MM.1S (cell line): Measurements from ENCODE around the gene TOP3A.

Experiments used
- DNase-seq: peaks from one replicate; pipeline ENCODE4 v3.0.0-alpha.2; 2015
- H2AFZ ChIP-seq: fragments of 300-600 bp; sonication (generic); 2 replicates; pipeline ENCODE4 v1.6.0; 2016; ENCODE audit warnings: antibody characterized with exemption, low read length
- H3F3A ChIP-seq: fragments of 300-600 bp; sonication (generic); 2 replicates; pipeline ENCODE4 v1.6.1; 2016; ENCODE audit warnings: mild to moderate bottlenecking, antibody characterized with exemption, low read length, moderate library complexity, mixed read lengths; ENCODE audit not compliant: insufficient read depth
- H3K27ac ChIP-seq: fragments of 300-600 bp; sonication (generic); 2 replicates; pipeline ENCODE4 v1.5.1; 2016; ENCODE audit warnings: mild to moderate bottlenecking, low read length
- H3K27me3 ChIP-seq: fragments of 300-600 bp; sonication (generic); replicated peaks from 2 replicates; pipeline ENCODE4 v1.6.0; 2016; ENCODE audit warnings: low read length; ENCODE audit not compliant: insufficient read depth
- H3K36me3 ChIP-seq: fragments of 300-600 bp; sonication (generic); replicated peaks from 2 replicates; pipeline ENCODE4 v1.6.1; 2016; ENCODE audit warnings: mild to moderate bottlenecking, low read length, mixed read lengths; ENCODE audit not compliant: insufficient read depth
- H3K4me1 ChIP-seq: fragments of 300-600 bp; sonication (generic); 2 replicates; pipeline ENCODE4 v1.6.1; 2016; ENCODE audit warnings: low read length, mixed read lengths
- H3K4me2 ChIP-seq: fragments of 300-600 bp; sonication (generic); 2 replicates; pipeline ENCODE4 v1.6.0; 2016; ENCODE audit warnings: low read depth, low read length
- H3K4me3 ChIP-seq: fragments of 300-600 bp; sonication (generic); 2 replicates; pipeline ENCODE4 v1.5.1; 2016; ENCODE audit warnings: low read length, mixed read lengths
- H3K79me2 ChIP-seq: fragments of 300-600 bp; sonication (generic); 2 replicates; pipeline ENCODE4 v1.6.1; 2016; ENCODE audit warnings: mixed run types, low read length, mixed read lengths
- H3K9ac ChIP-seq: fragments of 300-600 bp; sonication (generic); 2 replicates; pipeline ENCODE4 v1.6.1; 2016; ENCODE audit warnings: low read length, mixed read lengths
- H3K9me2 ChIP-seq: fragments of 300-600 bp; sonication (generic); replicated peaks from 2 replicates; pipeline ENCODE4 v1.6.1; 2016; ENCODE audit warnings: mild to moderate bottlenecking, low read length, mixed read lengths; ENCODE audit not compliant: insufficient read depth
- H3K9me3 ChIP-seq: fragments of 300-600 bp; sonication (generic); replicated peaks from 2 replicates; pipeline ENCODE4 v1.6.1; 2016; ENCODE audit warnings: mild to moderate bottlenecking, low read length, mixed read lengths; ENCODE audit not compliant: insufficient read depth
- H4K20me1 ChIP-seq: fragments of 300-600 bp; sonication (generic); 2 replicates; pipeline ENCODE4 v1.6.1; 2016; ENCODE audit warnings: mild to moderate bottlenecking, low read length, moderate library complexity, mixed read lengths; ENCODE audit not compliant: insufficient read depth
- EZH2 ChIP-seq: fragments of 300-600 bp; sonication (generic); optimal IDR thresholded peaks from 2 replicates; pipeline ENCODE3; 2017; ENCODE audit warnings: low read depth, mild to moderate bottlenecking, antibody characterized with exemption, low read length, mixed read lengths
- EZH2phosphoT487 ChIP-seq: fragments of 300-600 bp; sonication (generic); IDR thresholded peaks from 2 replicates; pipeline ENCODE4 v1.6.1; 2018; ENCODE audit warnings: antibody characterized with exemption, low read length
- TF ChIP-seq, protein P1 (sequence below): fragments of 300-600 bp; sonication (generic); IDR thresholded peaks from 2 replicates; pipeline ENCODE4 v1.5.1; 2016; ENCODE audit warnings: antibody characterized with exemption, low read length, mixed read lengths

TOP3A gene

DNA sequence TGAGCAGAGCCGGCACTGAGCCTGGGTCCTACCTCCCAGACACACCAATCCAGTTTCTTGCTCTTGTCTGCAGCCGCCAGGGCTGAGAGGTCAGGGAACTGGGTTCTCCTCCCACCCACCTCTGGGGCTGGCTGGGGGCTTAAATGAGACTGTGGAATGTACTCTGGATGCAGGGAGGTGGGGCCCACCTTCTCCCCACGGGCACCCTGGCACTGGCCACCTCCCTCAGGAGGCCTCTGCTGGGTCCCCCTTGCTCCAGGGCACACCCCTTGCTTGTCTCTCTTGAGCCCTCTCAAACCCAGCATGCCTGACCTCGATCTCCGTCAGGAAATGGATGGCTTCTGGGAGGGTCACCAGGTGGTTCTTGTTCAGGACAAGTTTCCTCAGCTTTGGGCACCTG lies 62.6 kb downstream of the TOP3A start:
- Histone ChIP-seq H3K79me2 (peaks cover 20% of the 10 kb centered on the region), H2AFZ (no peak overlapping the region), H3K9ac (no peak overlapping the region), H3K4me3 (no peak overlapping the region), H3K9me2 (no peaks in the 10 kb centered on the region), H3K36me3 (no peaks in the 10 kb centered on the region), H3K4me1 (peaks cover 9% of the 10 kb centered on the region), H3K4me2 (no peak overlapping the region), H3F3A (no peaks in the 10 kb centered on the region), H3K9me3 (no peaks in the 10 kb centered on the region), H3K27ac (no peak overlapping the region), H4K20me1 (peaks cover 16% of the 10 kb centered on the region), H3K27me3 (no peaks in the 10 kb centered on the region)
- no peak for DNase-seq
- TF ChIP-seq, protein P1, sequence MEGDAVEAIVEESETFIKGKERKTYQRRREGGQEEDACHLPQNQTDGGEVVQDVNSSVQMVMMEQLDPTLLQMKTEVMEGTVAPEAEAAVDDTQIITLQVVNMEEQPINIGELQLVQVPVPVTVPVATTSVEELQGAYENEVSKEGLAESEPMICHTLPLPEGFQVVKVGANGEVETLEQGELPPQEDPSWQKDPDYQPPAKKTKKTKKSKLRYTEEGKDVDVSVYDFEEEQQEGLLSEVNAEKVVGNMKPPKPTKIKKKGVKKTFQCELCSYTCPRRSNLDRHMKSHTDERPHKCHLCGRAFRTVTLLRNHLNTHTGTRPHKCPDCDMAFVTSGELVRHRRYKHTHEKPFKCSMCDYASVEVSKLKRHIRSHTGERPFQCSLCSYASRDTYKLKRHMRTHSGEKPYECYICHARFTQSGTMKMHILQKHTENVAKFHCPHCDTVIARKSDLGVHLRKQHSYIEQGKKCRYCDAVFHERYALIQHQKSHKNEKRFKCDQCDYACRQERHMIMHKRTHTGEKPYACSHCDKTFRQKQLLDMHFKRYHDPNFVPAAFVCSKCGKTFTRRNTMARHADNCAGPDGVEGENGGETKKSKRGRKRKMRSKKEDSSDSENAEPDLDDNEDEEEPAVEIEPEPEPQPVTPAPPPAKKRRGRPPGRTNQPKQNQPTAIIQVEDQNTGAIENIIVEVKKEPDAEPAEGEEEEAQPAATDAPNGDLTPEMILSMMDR: no peak

- Histone ChIP-seq H3K27me3 (no peaks in the 10 kb centered on the region), H3K4me3 (no peak overlapping the region), H3K36me3 (no peaks in the 10 kb centered on the region; the same call in 1 of the 2 replicates), H2AFZ (no peak overlapping the region), H3K79me2 (peaks cover 11% of the 10 kb centered on the region), H3K4me2 (no peak overlapping the region), H4K20me1 (peaks cover 7% of the 10 kb centered on the region), H3F3A (no peaks in the 10 kb centered on the region), H3K9me2 (no peaks in the 10 kb centered on the region), H3K9ac (no peak overlapping the region), H3K4me1 (no peaks in the 10 kb centered on the region), H3K9me3 (no peaks in the 10 kb centered on the region), H3K27ac (no peak overlapping the region)
- no peak for DNase-seq
- TF ChIP-seq EZH2: no peak
- TF ChIP-seq, protein P1: no peak
These were observed 63.6 kb downstream of the TOP3A start for GRCh38 chr17:18251204-18251603.

DNA sequence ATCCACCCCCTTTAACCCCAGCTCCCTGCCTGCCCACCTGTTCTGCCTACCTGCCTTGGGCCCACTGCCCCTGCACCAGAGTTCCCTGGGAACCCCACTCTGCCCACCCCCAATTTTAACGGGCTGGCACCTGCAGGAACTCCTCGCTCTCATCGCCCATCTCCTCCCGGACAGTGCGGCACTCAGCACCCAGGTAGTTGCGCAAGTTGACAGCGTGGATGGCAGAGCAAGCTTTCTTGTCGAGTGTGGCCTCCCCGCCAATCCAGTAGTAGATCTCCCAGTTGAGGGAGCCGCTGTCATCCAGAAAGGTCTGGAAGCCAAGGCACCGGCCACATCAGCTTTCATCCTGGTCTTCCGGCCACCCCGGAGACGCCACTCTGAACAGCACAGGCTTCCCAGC lies 64.1 kb downstream of the TOP3A start:
- H3K27me3 ChIP-seq: no peaks in the 10 kb centered on the region
- no peak overlapping the region for H3K9ac ChIP-seq
- no peaks in the 10 kb centered on the region for H3F3A ChIP-seq
- H3K9me3 ChIP-seq: no peaks in the 10 kb centered on the region
- H3K4me1 ChIP-seq: no peaks in the 10 kb centered on the region
- H3K4me3 ChIP-seq: no peak overlapping the region
- peaks cover 6% of the 10 kb centered on the region; the same call in 1 of the 2 replicates for H3K79me2 ChIP-seq
- H3K27ac ChIP-seq: no peak overlapping the region
- H3K36me3 ChIP-seq: no peaks in the 10 kb centered on the region; the same call in 1 of the 2 replicates
- no peak overlapping the region for H3K4me2 ChIP-seq
- H3K9me2 ChIP-seq: no peaks in the 10 kb centered on the region
- no peak overlapping the region for H2AFZ ChIP-seq
- peaks cover 3% of the 10 kb centered on the region for H4K20me1 ChIP-seq
- TF ChIP-seq EZH2: no peak
- DNase-seq: no peak

- Histone ChIP-seq H3K4me1 (no peaks in the 10 kb centered on the region), H3F3A (no peaks in the 10 kb centered on the region), H3K79me2 (peaks cover 3% of the 10 kb centered on the region; the same call in 1 of the 2 replicates), H3K9me2 (no peaks in the 10 kb centered on the region), H3K27ac (no peak overlapping the region), H3K9ac (no peak overlapping the region), H3K4me2 (no peak overlapping the region), H3K27me3 (no peaks in the 10 kb centered on the region), H3K36me3 (no peaks in the 10 kb centered on the region; the same call in 1 of the 2 replicates), H3K9me3 (no peaks in the 10 kb centered on the region), H3K4me3 (no peak overlapping the region), H2AFZ (no peak overlapping the region), H4K20me1 (no peaks in the 10 kb centered on the region)
- TF ChIP-seq EZH2phosphoT487 (no peak), EZH2 (no peak)
- TF ChIP-seq, protein P1: no peak
- no peak for DNase-seq
These were observed 64.5 kb downstream of the TOP3A start for GRCh38 chr17:18250259-18250658.
